Stimulated activated naive CD8-positive, alpha-beta T cell treated with anti-CD3 and anti-CD28 coated beads, Interleukin-15, Interleukin-2, amounts not matched to agents 100 U/mL and 50 U/mL, for 24 hours (primary cell): ENCODE data around the gene LRMDA.

ENCODE experiments used
- ATAC-seq: fragments of 150-1000 bp; cut with Tn5 transposase; one replicate; pipeline ENCODE4 v1.10.0; 2021
- DNase-seq: peaks from one replicate; pipeline ENCODE4 v3.0.0; 2021

Gene LRMDA

GRCh38 chr10:76353237-76353851 is 921.9 kb downstream of the LRMDA start:
- DNase-seq, result no peak
- no peak for ATAC-seq

GRCh38 chr10:76354212-76354738 is 922.9 kb downstream of the LRMDA start:
- ATAC-seq, result no peak

GRCh38 chr10:76354921-76355320 is 923.5 kb downstream of the LRMDA start:
- no peak for ATAC-seq

More at GRCh38 chr10:76354212-76354738, 922.9 kb downstream of the LRMDA start:
- no peak for DNase-seq

GRCh38 chr10:76356557-76356956 is 925.1 kb downstream of the LRMDA start:
- DNase-seq (no peak), ATAC-seq (no peak)

More at GRCh38 chr10:76354921-76355320, 923.5 kb downstream of the LRMDA start:
- DNase-seq, result no peak

- ATAC-seq (no peak), DNase-seq (no peak)
Observed at GRCh38 chr10:76357726-76358415, 926.4 kb downstream of the LRMDA start.

GRCh38 chr10:76358743-76359395 is 927.4 kb downstream of the LRMDA start:
- ATAC-seq (no peak), DNase-seq (no peak)

GRCh38 chr10:76375761-76376160 is 944.3 kb downstream of the LRMDA start:
- ATAC-seq, result no peak
- no peak for DNase-seq

- no peak for ATAC-seq
- DNase-seq, result no peak
Observed at GRCh38 chr10:76382381-76382851, 951.0 kb downstream of the LRMDA start.

GRCh38 chr10:76388321-76389023 is 957.0 kb downstream of the LRMDA start:
- DNase-seq, result no peak
- ATAC-seq, result no peak

- ATAC-seq (no peak), DNase-seq (no peak)
Observed at GRCh38 chr10:76393875-76394706, 962.7 kb downstream of the LRMDA start.

- no peak for DNase-seq
- no peak for ATAC-seq
Observed at GRCh38 chr10:76394707-76395042, 963.3 kb downstream of the LRMDA start.

GRCh38 chr10:76395251-76395650 is 963.8 kb downstream of the LRMDA start:
- no peak for ATAC-seq
- no peak for DNase-seq

- DNase-seq (no peak), ATAC-seq (no peak)
Observed at GRCh38 chr10:76396134-76396533, 964.7 kb downstream of the LRMDA start.

- ATAC-seq (no peak), DNase-seq (no peak)
Observed at GRCh38 chr10:76397181-76398042, 966.0 kb downstream of the LRMDA start.

GRCh38 chr10:76398043-76398710 is 966.8 kb downstream of the LRMDA start:
- DNase-seq (no peak), ATAC-seq (no peak)

GRCh38 chr10:76399226-76399625 is 967.8 kb downstream of the LRMDA start:
- no peak for ATAC-seq
- DNase-seq, result no peak

GRCh38 chr10:76401006-76401405 is 969.6 kb downstream of the LRMDA start:
- ATAC-seq (no peak), DNase-seq (no peak)

GRCh38 chr10:76403912-76404311 is 972.5 kb downstream of the LRMDA start:
- DNase-seq, result no peak
- no peak for ATAC-seq

- no peak for DNase-seq
- no peak for ATAC-seq
Observed at GRCh38 chr10:76404531-76404930, 973.1 kb downstream of the LRMDA start.

GRCh38 chr10:76405922-76406321 is 974.5 kb downstream of the LRMDA start:
- no peak for DNase-seq

More at GRCh38 chr10:76405922-76406321, 974.5 kb downstream of the LRMDA start:
- ATAC-seq, result no peak
